Activated CD8-positive, alpha-beta T cell treated with anti-CD3 and anti-CD28 coated beads for 36 hours (primary cell): Measurements from ENCODE around the gene LGALS4. TPM values are rescaled to one million over a fixed set of nuclear protein-coding genes. Genes with fewer than 3 reads are reported as not detected.
A peak's percentile ranks its signal among the peaks of the same experiment; 100 is the strongest.
"Not testable (repeated sequence)": the region's sequence is repeated elsewhere in the genome, so short reads cannot be mapped to it uniquely, and the experiment has no call there.

Experiments used
- ATAC-seq: fragments of 200-7000 bp; cut with Tn5 transposase; one replicate; pipeline ENCODE4 v1.10.0; 2021; ENCODE audit warnings: mild to moderate bottlenecking, moderate library complexity
- CTCF ChIA-PET: fragments of 350-600 bp; sonication (Branson Sonifier 250); formaldehyde crosslinking; loops from one replicate; lab custom pipeline; 2021; ENCODE audit warnings: antibody characterized with exemption; lab: Charles Lee
- POLR2A ChIA-PET: fragments of 350-600 bp; sonication (Branson Sonifier 250); formaldehyde crosslinking; loops from one replicate; lab custom pipeline; 2021; ENCODE audit warnings: antibody characterized with exemption; lab: Charles Lee
- DNase-seq: peaks from one replicate; pipeline ENCODE4 v3.0.0-alpha.2; 2020
- H3K27ac Mint-ChIP-seq: one replicate; pipeline ENCODE4 v1.8.0; 2021; ENCODE audit warnings: mild to moderate bottlenecking, mixed read lengths
- H3K27me3 Mint-ChIP-seq: one replicate; pipeline ENCODE4 v1.8.0; 2021; ENCODE audit warnings: mixed read lengths
- H3K36me3 Mint-ChIP-seq: one replicate; pipeline ENCODE4 v1.8.0; 2021; ENCODE audit warnings: low read depth, mixed read lengths
- H3K4me1 Mint-ChIP-seq: one replicate; pipeline ENCODE4 v1.8.0; 2021; ENCODE audit warnings: low read depth, mixed read lengths
- H3K4me3 Mint-ChIP-seq: one replicate; pipeline ENCODE4 v1.8.0; 2021; ENCODE audit warnings: mild to moderate bottlenecking, moderate library complexity, mixed read lengths
- H3K9me3 Mint-ChIP-seq: one replicate; pipeline ENCODE4 v1.8.0; 2021; ENCODE audit warnings: mixed read lengths
- CTCF ChIP-seq: fragments of 200-600 bp; IDR thresholded peaks from one replicate; pipeline ENCODE4 v1.8.0; 2022; ENCODE audit warnings: antibody characterized with exemption, mild to moderate bottlenecking
- intact Hi-C: fragments of 100-400 bp; cut with micrococcal nuclease; formaldehyde crosslinking; loops from one replicate; pipeline ENCODE4 v1.10.0; 2022
- total RNA-seq, 2 experiments: library from RNA; stranded (reverse); gene quantifications; one replicate each; pipeline ENCODE4 v1.2.3, GENCODE V29; 2021

Gene LGALS4
- total RNA-seq, result under 1 TPM; 0.29 to 0.72 TPM

GRCh38 chr19:38812841-38813320 is at the start of gene LGALS4:
LGALS4 (minus strand) TSS chr19:38812945; CDS start chr19:38812886, 59 bp downstream.
- CTCF ChIA-PET, result no interaction called here
- POLR2A ChIA-PET, result no interaction called here
- ATAC-seq, result no peak
- Mint-ChIP-seq H3K36me3 (peaks cover 9% of the 10 kb centered on the region), H3K9me3 (no peaks in the 10 kb centered on the region), H3K27me3 (no peaks in the 10 kb centered on the region), H3K27ac (no peak within 1 kb of the TSS), H3K4me3 (no peak within 1 kb of the TSS), H3K4me1 (no peaks in the 10 kb centered on the region)
- intact Hi-C loops, result no loop called here
- TF ChIP-seq CTCF, result no peak
- no peak for DNase-seq

- H3K27me3 Mint-ChIP-seq, result no peaks in the 10 kb centered on the region
- peaks cover 6% of the 10 kb centered on the region for H3K9me3 Mint-ChIP-seq
- no peak overlapping the region for H3K27ac Mint-ChIP-seq
- ChIA-PET POLR2A (interaction anchor here (1.9 to 12.2 kb wide), 2 partner anchors 8 to 11 kb away, joined by 7 to 152 read pairs; partner anchors contain the start of gene HNRNPL), CTCF (interaction anchor here (4.2 kb wide), 1 partner anchor 26 kb away, joined by 15 read pairs; no protein-coding TSS in a partner anchor)
- TF ChIP-seq CTCF, result no peak
- intact Hi-C loops, result no loop called here
- peaks cover 46% of the 10 kb centered on the region for H3K4me1 Mint-ChIP-seq
- H3K36me3 Mint-ChIP-seq, result peaks cover 19% of the 10 kb centered on the region
- no peak overlapping the region for H3K4me3 Mint-ChIP-seq
- ATAC-seq, result no peak
- no peak for DNase-seq
These were observed 48.6 kb upstream of the LGALS4 start for GRCh38 chr19:38861368-38861767.

- H3K4me3 Mint-ChIP-seq, ATAC-seq, DNase-seq, H3K27me3 Mint-ChIP-seq, H3K36me3 Mint-ChIP-seq, H3K9me3 Mint-ChIP-seq, H3K27ac Mint-ChIP-seq, intact Hi-C loops: not testable (repeated sequence)
- CTCF ChIA-PET, result interaction anchor here (0.9 to 4.2 kb wide), 2 partner anchors 28 to 127 kb away, joined by 3 to 15 read pairs; no protein-coding TSS in a partner anchor
- peaks cover 30% of the 10 kb centered on the region for H3K4me1 Mint-ChIP-seq
- POLR2A ChIA-PET, result interaction anchor here (1.9 kb wide), 1 partner anchor 10 kb away, joined by 7 read pairs; no protein-coding TSS in a partner anchor
These were observed 47.0 kb upstream of the LGALS4 start for GRCh38 chr19:38859631-38860204.

GRCh38 chr19:38856813-38857212 is 44.1 kb upstream of the LGALS4 start:
- peaks cover 7% of the 10 kb centered on the region for H3K36me3 Mint-ChIP-seq
- no peaks in the 10 kb centered on the region for H3K27me3 Mint-ChIP-seq
- peaks cover 3% of the 10 kb centered on the region for H3K9me3 Mint-ChIP-seq
- ChIA-PET POLR2A (interaction anchor here (1.2 to 2.1 kb wide), 2 partner anchors 9 to 13 kb away, joined by 6 to 12 read pairs; no protein-coding TSS in a partner anchor), CTCF (interaction anchor here (1.6 kb wide), 1 partner anchor 10 kb away, joined by 5 read pairs; no protein-coding TSS in a partner anchor)
- intact Hi-C loops, result no loop called here
- no peak for DNase-seq
- H3K4me1 Mint-ChIP-seq, result peaks cover 32% of the 10 kb centered on the region
- H3K4me3 Mint-ChIP-seq, result peak overlapping the region; percentile 1
- ATAC-seq, result no peak
- no peak for TF ChIP-seq CTCF
- peak overlapping the region; percentile 57 for H3K27ac Mint-ChIP-seq

- DNase-seq, H3K27ac Mint-ChIP-seq, H3K4me3 Mint-ChIP-seq, POLR2A ChIA-PET, H3K27me3 Mint-ChIP-seq, ATAC-seq, H3K36me3 Mint-ChIP-seq, H3K9me3 Mint-ChIP-seq, CTCF ChIA-PET, intact Hi-C loops: not testable (repeated sequence)
- H3K4me1 Mint-ChIP-seq, result peaks cover 29% of the 10 kb centered on the region
These were observed 43.0 kb upstream of the LGALS4 start for GRCh38 chr19:38855751-38856150.

GRCh38 chr19:38854961-38855360 is 42.2 kb upstream of the LGALS4 start:
- H3K36me3 Mint-ChIP-seq, H3K4me3 Mint-ChIP-seq, CTCF ChIA-PET, DNase-seq, H3K27ac Mint-ChIP-seq, H3K27me3 Mint-ChIP-seq, ATAC-seq, POLR2A ChIA-PET, H3K9me3 Mint-ChIP-seq: not testable (repeated sequence)
- intact Hi-C loops, result loop anchor here (5.0 kb wide), 1 partner anchor 77 kb away; the partner anchor contains the start of genes MRPS12 and SARS2
- H3K4me1 Mint-ChIP-seq, result peaks cover 28% of the 10 kb centered on the region
